GM18517 (cell line): ENCODE data around the gene DLG2.

Experiments
- ATAC-seq: cut with Tn5 transposase; IDR thresholded peaks from one replicate; pipeline ENCODE4 v1.9.1; 2021; ENCODE audit warnings: mild to moderate bottlenecking, moderate library complexity; ENCODE audit not compliant: unreplicated experiment

Gene DLG2

GRCh38 chr11:84012171-84012826, 1614.8 kb downstream of the DLG2 start:
- ATAC-seq, result no peak

GRCh38 chr11:84003181-84003580, 1624.0 kb downstream of the DLG2 start:
- ATAC-seq, result no peak

GRCh38 chr11:83998921-83999320, 1628.2 kb downstream of the DLG2 start:
- ATAC-seq, result no peak

GRCh38 chr11:83990160-83990733, 1636.9 kb downstream of the DLG2 start:
- ATAC-seq, result no peak

GRCh38 chr11:83982825-83983224, 1644.3 kb downstream of the DLG2 start:
- no peak for ATAC-seq

- no peak for ATAC-seq
Measured at GRCh38 chr11:83979593-83979992, 1647.6 kb downstream of the DLG2 start.

- no peak for ATAC-seq
Measured at GRCh38 chr11:83978942-83979341, 1648.2 kb downstream of the DLG2 start.

- no peak for ATAC-seq
Measured at GRCh38 chr11:83976086-83976485, 1651.1 kb downstream of the DLG2 start.

GRCh38 chr11:83972536-83972935, 1654.6 kb downstream of the DLG2 start:
- ATAC-seq, result no peak

GRCh38 chr11:83971063-83971462, 1656.1 kb downstream of the DLG2 start:
- ATAC-seq, result no peak

- peak; percentile 80 for ATAC-seq
Measured at GRCh38 chr11:83970061-83970671, 1657.0 kb downstream of the DLG2 start.

- no peak for ATAC-seq
Measured at GRCh38 chr11:83957038-83957900, 1669.9 kb downstream of the DLG2 start.

- no peak for ATAC-seq
Measured at GRCh38 chr11:83956119-83956697, 1670.9 kb downstream of the DLG2 start.

GRCh38 chr11:83954780-83955179, 1672.4 kb downstream of the DLG2 start:
- no peak for ATAC-seq

- ATAC-seq, result no peak
Measured at GRCh38 chr11:83951521-83951920, 1675.6 kb downstream of the DLG2 start.

GRCh38 chr11:83948200-83948599, 1678.9 kb downstream of the DLG2 start:
- no peak for ATAC-seq

GRCh38 chr11:83945976-83946375, 1681.2 kb downstream of the DLG2 start:
- no peak for ATAC-seq

- ATAC-seq, result no peak
Measured at GRCh38 chr11:83941050-83941449, 1686.1 kb downstream of the DLG2 start.

- ATAC-seq, result no peak
Measured at GRCh38 chr11:83938148-83938547, 1689.0 kb downstream of the DLG2 start.

- ATAC-seq, result no peak
Measured at GRCh38 chr11:83933008-83933407, 1694.1 kb downstream of the DLG2 start.

GRCh38 chr11:83927422-83927821, 1699.7 kb downstream of the DLG2 start:
- no peak for ATAC-seq
